Iris pigment epithelial cell (primary cell): ENCODE data around the gene ANKRD42.
"Not testable (repeated sequence)": the region's sequence is repeated elsewhere in the genome, so short reads cannot be mapped to it uniquely, and the experiment has no call there.

Source experiments
- DNase-seq: peaks from one replicate; pipeline ENCODE4 v3.0.0-alpha.2; 2011; ENCODE audit warnings: low read depth

The ANKRD42 gene

DNA sequence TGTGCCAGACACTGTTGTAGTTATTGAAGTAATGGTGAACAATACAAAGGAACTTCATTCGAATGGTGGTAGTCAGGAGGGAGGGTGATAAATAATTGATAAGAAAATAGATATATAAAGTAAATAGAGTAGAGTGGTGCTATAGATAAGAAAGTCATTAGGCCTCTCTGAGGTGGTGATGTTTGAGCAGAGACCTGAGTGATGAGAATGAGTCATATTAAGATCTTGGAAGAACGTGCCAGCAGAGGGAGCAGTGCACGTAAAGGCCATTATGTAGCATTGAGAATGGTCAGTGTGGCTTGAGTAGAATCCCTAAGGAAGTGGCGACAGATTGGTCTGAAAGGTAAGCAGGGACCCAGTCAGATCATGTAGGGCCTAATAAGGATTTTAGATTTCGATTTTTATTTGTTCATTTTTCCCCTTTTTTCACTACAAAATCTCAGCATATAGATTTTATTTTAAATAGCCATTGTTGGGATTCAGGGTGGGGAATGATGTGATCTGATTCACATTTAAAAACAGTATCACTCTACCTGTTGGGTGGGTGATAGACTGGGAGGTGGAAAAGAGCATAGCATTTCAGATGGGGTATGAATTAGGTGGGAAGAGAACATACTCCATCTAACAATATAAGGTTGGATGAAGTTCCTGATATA is 47.9 kb downstream of the ANKRD42 start:
- peak; percentile 76 for DNase-seq

DNA sequence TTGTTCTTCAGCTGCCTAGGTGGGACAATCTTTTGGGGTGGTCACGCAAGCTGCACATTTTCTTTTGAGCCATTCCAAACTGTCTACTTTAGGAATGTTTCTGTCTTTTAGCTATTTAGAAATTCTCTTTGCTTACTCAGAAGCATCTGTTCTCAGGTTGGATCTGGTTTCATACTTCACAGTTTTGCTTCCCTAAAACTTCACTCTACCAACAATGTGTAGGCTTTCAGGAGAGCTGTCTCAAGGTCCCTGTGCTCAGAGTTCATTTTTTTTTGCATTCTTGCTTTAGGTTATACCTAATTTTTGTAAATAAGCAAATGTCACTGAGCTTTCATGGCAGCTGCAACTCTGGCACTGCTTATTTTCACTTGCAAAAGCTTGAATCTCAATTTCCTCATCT is 55.9 kb downstream of the ANKRD42 start:
- DNase-seq = no peak

DNA sequence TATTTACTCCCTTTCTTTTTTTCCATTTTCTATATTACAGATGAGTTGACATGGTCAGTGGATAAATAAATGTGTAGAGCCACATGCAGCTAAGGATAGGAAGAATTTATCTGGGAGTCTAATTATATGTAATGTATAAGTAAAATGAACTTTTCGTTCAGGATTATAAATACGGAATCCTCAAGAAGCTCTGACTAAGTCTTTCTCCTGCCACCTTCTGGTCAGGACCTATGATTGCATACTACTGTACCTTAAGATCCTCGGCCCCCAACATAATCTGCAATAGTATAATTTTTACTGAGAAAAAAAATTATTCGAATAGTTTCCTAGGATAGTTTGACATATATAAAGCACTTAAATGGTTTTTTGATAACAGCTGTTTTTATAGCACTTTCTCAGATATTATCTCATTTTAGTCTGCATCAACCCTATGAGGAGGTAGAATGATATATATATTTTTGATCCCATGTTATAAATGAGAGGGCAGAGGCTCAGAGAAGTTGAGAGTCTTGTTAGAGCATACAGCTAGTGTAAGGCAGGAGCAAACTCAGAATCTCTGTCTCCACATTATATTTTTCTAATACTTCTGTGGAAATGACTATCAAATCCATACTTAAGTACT is 56.6 kb downstream of the ANKRD42 start:
- DNase-seq = peak; percentile 63

DNA sequence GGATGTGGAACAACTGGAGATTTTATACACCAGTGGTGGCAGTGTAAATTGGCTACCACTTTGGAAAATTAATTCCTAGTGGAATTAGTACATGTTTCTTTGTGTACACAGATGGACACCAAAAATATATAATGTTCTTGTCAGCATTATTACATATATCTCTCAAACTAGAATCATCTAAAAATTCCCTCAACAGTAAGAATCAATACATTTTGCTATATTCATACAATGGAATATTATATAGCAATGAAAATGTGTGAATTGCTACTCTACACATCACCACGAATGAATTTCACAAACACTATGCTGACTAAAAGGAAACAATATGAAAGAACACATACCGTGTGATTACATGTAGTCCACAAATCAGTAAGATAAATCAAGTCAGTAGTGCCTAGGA is 58.8 kb downstream of the ANKRD42 start:
- no peak for DNase-seq

DNA sequence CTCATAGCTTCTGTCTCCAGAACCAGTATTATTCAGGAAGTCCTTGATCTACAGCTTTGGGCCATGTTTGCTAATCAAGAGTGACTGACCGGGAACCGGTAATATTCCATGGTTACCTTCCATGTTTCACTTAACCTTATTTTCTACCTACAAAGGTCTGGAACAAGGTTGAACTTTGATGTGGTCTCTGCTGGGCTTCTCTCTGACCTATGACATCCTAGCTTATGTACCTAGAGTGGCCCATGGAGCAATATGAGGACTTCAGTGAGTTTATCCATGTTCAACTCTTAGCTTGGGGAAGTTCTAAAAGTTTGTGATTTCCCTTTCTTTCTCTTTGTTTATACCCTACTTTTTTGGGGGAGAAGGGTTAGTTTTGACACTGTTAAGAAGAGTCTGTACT is 59.4 kb downstream of the ANKRD42 start:
- no peak for DNase-seq

DNA sequence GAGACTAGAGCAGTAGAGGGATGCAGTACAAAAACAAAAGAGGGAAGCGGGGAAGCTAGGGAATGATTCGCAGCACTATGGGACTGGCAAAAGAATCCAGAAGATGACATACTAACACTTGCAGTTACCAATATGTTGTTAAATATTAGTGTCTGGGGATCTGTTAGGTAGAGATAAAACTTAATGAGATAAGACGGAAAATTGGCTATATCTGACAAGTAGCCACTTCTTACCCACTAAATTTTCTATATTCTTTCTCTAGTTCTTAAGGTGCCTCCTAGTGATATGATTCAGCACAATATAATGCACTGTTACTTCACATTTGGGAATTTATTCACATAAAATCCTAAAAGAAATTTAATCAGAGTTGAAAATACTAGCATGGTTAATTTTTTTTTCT is 61.9 kb downstream of the ANKRD42 start:
- DNase-seq = no peak

DNA sequence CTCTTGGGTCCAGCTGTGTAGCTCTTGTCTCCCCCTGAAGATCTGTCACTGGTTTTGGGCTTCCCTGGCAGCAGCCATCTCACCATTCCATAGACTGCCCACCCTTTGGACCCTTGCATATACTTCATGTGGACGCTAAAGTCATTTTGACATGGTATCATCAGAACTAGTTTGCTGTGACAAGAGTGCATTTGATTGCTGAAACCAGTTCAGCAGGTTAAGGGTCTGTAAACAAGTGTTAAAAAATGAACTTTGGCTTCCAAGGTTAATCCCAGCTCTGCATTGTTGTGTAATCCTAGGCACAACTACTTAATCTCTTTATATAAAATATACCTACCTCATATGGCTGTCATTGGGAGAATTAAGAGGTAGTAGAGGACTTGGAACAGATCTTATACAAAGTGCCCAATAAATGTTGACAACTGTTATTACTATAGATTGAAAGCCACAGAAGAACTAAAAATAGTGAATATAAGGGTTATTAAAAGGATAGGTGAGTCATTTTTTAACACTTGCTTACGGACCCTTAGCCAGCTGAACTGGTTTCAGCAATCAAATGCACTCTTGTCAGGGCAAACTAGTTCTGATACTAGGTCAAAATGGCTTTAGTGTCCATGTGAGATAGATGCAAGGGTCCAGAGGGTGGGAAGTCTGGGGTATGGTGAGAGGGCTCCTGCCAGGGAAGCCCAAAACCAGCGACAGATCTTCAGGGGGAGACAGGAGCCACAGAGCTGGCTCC is 63.3 kb downstream of the ANKRD42 start:
- DNase-seq = no peak

DNA sequence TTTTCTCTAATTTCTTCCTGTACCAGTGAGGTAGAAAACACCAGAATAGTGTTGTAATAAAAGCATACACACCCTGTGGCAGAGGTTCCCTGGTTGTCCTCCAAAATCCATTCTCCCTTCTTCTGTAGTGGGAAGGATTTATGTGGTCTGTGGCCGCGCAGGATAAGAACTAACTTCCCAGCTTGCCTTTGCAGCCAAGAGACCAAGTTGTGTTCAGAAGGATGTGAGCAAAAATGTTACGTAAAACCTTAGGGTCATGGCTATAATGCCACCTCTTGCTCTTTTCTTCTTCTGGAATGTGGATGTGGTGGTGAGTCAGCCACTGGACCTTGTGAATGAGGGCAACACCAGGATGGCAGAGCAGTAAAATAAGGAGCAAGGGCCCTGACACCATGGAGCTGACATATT is 64.3 kb downstream of the ANKRD42 start:
- peak; percentile 84 for DNase-seq

DNA sequence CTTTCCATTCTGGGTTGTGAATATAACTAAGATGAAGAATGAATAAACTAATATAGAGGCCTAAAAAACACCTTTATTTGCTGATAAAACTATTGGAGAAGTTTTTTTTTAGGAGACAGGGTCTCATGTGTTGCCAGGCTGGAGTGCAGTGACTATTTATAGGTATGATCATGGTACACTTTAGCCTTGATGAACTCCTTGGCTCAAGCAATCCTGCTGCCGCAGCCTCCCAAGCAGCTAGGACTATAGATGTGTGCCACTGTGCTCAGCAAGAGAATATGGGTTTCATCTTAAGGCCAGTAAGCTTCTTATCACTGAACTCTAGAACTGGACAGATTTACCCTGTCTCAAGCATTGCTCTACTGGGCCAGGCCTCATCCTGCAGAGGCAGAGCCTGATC is 66.0 kb downstream of the ANKRD42 start:
- no peak for DNase-seq

DNA sequence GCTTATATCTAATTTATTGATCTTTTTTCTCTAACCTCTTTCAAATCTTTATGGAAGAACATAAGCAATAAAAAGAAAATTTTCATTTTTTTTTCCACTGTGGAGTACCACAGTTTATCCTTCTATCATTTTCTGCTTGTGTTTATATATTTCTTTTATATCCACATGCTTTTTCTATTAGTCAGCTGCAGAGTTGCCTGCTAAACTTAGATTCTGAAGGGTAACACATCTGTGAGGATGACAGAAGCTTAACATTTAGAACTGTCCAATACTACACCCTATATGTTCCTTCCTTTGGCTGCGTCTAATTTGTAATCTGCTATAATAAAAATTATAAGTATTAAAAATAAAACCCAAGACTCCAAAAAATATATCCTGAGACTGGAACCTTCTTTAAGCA is 71.8 kb downstream of the ANKRD42 start:
- DNase-seq = peak; percentile 44

DNA sequence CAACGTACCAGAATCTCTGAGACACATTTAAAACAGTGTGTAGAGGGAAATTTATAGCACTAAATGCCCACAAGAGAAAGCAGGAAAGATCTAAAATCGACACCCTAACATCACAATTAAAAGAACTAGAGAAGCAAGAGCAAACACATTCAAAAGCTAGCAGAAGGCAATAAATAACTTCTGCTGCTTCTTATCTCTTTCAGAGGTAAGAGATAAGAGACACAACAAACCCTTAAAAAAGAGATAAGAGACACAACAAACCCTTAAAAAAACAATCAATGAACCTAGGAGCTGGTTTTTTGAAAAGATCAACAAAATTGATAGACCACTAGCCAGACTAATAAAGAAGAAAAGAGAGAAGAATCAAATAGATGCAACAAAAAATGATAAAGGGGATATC is 75.6 kb downstream of the ANKRD42 start:
- DNase-seq = not testable (repeated sequence)

DNA sequence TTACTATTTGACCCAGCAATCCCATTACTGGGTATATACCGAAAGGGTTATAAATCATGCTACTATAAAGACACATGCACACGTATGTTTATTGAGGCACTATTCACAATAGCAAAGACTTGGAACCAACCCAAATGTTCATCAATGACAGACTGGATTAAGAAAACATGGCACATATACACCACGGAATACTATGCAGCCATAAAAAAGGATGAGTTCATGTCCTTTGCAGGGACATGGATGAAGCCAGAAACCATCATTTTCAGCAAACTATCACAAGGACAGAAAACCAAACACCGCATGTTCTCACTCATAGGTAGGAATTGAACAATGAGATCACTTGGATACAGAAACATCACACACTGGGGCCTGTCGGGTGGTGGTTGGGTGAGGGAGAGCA is 78.2 kb downstream of the ANKRD42 start:
- DNase-seq = not testable (repeated sequence)

DNA sequence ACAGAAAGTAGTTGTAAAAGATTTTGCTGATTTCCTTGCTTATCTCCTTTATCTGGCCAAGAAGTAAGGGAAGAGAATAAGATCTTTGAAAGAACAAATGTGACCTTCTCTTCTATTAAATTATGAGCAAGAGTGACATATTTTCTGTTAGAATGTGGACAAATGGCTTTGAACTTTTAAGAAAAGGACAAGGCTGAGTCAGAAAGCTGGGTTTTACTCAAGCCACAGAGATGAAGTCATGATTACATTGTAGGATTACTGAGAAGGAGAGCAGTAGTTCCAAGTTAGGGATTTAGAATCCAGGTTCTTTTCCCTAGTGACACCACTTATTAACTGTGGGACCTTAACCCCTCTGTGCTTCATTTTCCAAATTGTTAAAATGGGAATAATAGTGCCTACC is 79.1 kb downstream of the ANKRD42 start:
- peak; percentile 86 for DNase-seq

DNA sequence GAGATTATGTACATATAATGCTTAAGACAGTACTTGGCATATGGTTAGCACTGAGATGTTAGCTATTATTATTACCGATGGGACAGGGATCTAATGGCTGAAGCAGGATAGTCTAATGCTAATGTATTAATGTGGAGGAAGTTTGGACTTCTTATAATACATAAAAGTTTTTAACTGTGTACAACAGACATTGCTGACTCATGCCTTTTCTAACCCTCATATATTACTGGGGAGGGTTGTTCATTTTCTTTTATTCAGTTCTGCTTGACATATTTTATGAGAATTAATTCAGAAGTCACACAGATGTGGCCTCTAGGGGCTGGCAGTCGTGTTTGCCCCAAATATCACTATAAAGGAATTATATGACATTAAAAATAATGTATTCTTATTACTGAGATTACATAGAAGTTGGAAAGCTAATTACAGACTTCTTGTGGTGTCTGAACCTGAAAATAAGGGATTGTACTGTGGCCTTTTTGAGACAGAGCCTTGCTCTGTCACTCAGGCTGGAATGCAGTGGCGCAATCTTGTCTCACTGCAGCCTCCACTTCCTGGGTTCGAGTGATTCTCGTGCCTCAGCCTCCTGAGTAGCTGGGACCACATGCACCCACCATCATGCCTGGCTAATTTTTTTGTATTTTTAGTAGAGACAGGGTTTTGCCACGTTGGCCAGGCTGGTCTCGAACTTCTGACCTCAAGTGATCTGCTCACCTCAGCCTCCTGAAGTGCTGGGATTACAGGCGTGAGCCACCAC is 82.6 kb downstream of the ANKRD42 start:
- no peak for DNase-seq

DNA sequence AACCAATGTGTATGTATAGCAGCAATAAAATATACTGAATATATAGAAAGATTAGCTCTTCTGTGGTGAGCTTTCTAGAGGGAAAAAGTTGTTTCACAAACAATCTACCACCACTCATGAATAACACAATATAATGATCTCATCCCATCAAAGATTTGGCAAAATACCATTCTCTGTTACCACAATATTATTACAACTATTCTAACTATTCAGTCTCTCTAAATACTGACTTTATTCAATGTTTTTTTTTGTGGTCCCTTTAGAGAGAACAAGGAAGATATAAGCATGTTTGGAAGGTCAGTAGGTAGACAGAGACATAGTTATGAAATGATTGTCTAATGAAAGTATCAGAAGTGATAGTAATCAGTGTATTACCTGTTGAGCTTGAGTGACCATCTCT is 84.8 kb downstream of the ANKRD42 start:
- peak; percentile 80 for DNase-seq

DNA sequence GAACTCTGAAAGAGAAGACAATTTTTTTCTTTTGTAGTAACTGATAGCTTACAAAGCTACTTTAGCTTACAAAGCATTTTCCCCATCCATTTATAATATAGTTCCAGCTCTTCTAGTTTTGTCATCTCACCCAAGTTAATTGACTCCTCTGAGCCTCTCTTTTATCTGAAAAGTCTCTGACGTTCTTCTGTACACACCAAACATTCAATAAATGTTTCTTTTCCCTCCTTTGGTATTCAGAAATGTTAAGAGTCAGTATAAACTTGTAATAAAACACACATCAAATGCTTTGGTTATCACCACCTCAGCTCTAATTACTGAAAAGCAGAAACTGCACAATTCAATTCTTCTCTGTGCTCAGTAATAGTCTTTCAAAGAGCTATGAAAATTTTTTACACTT is 86.7 kb downstream of the ANKRD42 start:
- DNase-seq = peak; percentile 67

DNA sequence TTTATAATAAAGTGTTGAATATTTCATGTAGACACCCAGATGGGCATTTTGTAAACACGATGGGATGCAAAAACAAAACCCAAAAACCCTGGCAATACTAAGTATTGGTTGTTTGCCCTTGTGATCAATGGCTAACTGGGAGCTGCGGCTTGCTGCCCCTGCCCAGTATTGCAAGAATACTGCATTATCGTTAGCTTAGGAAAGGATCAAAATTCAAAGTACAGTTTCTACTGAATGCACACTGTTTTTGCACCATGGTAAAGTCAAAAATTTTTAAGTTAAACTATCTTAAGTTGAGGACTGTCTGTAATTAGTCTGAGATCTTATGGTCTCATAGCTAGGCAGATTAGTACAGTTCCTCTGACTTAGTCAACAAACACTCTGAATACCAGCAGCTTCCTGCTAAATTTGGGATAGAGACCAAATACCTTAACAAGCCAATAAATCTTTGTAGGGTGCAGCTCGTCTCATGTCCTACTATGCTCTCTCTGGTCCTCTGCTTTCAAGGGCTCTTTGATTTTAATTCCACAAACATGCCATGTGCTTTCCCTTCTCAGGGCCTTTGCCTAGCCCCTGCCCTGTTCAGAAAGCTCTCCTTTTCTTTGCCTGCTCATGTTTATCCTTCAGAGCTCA is 88.7 kb downstream of the ANKRD42 start:
- DNase-seq = no peak

DNA sequence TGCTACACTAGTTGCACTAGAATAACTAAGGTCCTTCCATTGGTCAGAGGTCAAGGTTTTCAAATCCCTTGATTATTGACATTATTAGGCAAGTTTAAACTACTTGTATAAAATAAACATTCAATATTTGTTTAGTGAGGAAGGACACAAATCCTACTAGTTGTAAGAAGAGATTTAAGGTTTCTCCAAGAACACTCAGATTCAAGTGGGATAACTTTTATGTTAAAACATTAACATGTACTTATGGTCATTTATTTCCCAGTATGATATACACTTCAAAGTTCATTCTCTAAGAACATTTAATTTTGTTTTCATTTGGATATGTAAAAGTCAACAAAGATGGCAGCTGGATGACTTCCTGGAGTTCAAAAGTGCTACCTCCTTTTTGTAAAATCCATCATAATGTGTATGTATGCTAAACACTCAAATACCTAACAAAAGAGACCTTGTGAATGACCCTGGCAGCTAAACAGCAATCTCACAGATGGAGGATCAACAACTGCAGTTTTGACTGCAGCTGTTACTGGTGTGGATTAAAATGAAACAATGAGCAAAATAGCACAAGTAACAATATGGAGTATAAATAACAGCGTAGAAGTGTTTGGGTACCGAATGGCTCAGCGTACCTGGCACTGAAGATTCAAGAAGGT is 91.1 kb downstream of the ANKRD42 start:
- no peak for DNase-seq

DNA sequence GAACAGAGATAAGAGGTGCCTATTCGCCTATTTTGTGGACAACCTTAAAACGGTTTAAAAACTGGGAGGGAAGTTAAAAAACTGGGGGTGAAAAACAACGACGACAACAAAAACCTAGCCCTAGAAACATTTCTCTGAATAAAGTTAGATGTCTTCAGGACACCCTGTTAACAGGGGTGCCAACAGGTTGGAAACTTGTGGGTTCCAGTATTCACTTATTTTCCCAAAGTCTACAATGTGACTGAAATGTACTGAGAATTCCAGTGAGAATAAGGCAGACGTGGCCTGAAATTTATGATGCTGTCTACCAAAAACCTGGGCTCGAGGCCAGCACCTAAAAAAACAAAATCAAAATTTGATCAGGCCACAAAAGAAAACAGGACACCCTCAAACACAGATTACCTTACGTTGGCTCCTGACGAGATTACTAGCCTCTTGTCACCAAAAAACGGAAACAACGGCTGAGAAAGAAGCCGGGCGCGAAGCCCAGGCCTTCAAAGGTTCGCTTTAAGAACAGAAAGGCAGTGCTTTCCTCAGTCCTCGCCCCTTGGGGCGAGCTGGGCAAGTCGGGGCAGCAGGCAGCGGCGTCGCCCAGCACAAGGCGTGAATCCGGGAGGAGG is 91.7 kb downstream of the ANKRD42 start:
- DNase-seq = no peak

DNA sequence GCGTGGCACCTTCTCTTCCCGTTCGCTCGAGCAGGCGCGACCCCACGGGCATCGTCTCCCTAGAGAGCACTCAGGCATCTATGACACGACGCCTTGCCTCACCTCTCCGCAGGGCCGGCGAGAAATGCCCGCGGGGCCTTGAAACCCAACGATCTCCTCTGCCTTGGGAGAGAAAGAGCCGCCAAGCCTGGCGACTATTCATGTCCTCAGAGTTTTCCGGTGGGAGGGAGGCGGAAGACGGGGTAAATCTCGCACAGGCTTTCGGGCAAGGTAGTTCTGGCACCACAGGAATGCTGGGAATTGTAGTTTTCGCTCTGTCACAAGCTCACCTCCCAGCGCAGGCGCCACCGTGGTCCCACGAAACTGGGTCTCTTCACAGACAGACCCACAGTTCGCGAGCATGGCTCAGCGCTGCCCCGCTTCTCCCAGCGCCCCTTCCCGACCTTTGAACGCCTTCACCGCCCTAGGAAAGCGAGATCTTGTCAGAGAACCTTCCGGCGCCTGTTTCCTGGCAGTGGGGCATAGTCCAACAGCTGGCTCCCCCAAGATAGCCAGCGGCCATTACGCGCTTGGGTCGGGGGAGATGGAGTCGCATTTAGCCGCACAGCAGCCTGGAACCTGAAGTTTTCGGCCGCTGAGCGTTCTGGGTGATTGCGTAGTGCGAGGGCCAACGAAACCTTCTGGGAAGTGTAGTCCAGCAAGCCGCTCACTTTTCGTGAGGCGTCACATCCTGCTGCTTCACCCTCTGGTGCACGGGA is 92.4 kb downstream of the ANKRD42 start, which contains the start of gene CCDC90B:
TSS of gene CCDC90B (minus strand) at position 597 of the 758 bp plus-strand sequence. CDS start at position 202, 395 bp downstream.
- DNase-seq = peak; percentile 99
